Left ventricle myocardium inferior (tissue), 1 donor: ENCODE data around the gene ASTN2. TPM values are rescaled to one million over a fixed set of nuclear protein-coding genes. Genes with fewer than 3 reads are reported as not detected.

ENCODE experiments used
- DNase-seq: peaks from one replicate; pipeline ENCODE4 v3.0.0-alpha.2; 2020
- H3K27ac ChIP-seq: fragments of 200-600 bp; replicated peaks from 2 replicates; pipeline ENCODE4 v1.8.0; 2021
- H3K27me3 ChIP-seq: fragments of 200-600 bp; 2 replicates; pipeline ENCODE4 v1.8.0; 2021; ENCODE audit warnings: low read depth
- H3K36me3 ChIP-seq: fragments of 200-600 bp; 2 replicates; pipeline ENCODE4 v1.8.0; 2021
- H3K4me1 ChIP-seq: fragments of 200-600 bp; 2 replicates; pipeline ENCODE4 v1.8.0; 2021
- H3K4me3 ChIP-seq: fragments of 200-600 bp; 2 replicates; pipeline ENCODE4 v1.8.0; 2021; ENCODE audit warnings: mild to moderate bottlenecking, moderate library complexity
- H3K9me3 ChIP-seq: fragments of 200-600 bp; replicated peaks from 2 replicates; pipeline ENCODE4 v1.8.0; 2021
- CTCF ChIP-seq: fragments of 200-600 bp; IDR thresholded peaks from 2 replicates; pipeline ENCODE4 v1.8.0; 2021; ENCODE audit warnings: antibody characterized with exemption, mild to moderate bottlenecking, borderline replicate concordance
- intact Hi-C: fragments of 100-400 bp; cut with micrococcal nuclease; formaldehyde crosslinking; loops from one replicate; pipeline ENCODE4 v1.11.0; 2022
- total RNA-seq: library from RNA; stranded (reverse); fragmentation: NEBNext Ultra II Directional; extraction: Animal tissue kit (Norgen Biotek cat#: 25700); gene quantifications from one replicate; pipeline ENCODE4 v1.2.1, GENCODE V29; 2021
- donor health status: DM: no; HTN: yes; CAD: no; lungs with severe emphysema.

Gene ASTN2
- total RNA-seq, 1 donor from 2014 or later, result 6.1 TPM

DNA sequence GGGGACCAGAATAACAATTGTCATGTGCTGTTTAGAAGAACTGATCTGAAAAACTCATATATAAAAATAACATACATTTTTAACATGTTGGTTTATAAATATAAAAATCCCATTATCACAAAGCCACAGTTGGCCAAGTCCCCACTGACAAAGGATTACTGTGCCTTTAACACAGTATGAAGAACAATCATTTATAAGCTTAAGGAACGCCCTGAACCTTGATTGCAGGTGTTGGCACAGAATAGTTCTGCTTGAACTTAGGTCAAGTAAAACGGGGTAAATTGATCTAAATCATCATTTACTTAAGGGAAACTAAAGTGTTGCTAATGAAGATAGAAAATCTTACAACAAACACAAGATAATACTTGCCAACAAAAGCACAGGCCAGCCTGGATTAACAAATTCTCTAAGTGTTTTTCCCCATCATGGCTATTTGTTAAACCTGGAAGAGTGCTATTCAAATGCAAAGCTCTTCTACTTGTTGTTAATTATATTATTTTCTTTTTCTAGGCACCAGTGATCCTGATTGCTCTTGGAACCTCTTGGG, 46.1 kb downstream of the ASTN2 start:
- no peak for TF ChIP-seq CTCF
- H3K4me1 ChIP-seq, result no peaks in the 10 kb centered on the region
- H3K4me3 ChIP-seq, result no peak overlapping the region
- no peaks in the 10 kb centered on the region for H3K36me3 ChIP-seq
- peaks cover 2% of the 10 kb centered on the region for H3K27me3 ChIP-seq
- intact Hi-C loops, result no loop called here
- no peak for DNase-seq
- no peak overlapping the region for H3K27ac ChIP-seq
- no peaks in the 10 kb centered on the region for H3K9me3 ChIP-seq

DNA sequence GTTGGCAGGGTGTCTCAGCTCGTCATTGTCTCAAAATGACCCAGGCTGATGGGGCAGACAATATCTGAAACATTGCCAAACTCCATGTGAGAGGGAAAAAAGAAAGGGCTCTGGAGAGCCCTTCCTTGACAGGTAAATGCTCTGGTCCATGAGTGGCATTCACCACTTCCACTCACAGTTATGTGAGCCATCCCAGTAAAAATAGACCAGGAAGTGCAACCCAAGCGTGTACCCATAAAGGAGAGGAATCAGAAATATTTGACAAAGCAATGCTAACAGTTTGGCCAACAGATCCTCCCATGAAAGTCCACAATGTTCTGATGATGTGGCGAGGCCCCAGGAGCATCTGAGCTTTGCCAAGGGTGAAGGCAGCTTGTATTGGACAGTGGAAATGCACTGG, 49.4 kb downstream of the ASTN2 start:
- Histone ChIP-seq H3K9me3 (no peaks in the 10 kb centered on the region), H3K4me1 (no peaks in the 10 kb centered on the region), H3K36me3 (no peaks in the 10 kb centered on the region), H3K4me3 (no peak overlapping the region), H3K27ac (no peak overlapping the region), H3K27me3 (peaks cover 17% of the 10 kb centered on the region)
- intact Hi-C loops, result no loop called here
- no peak for TF ChIP-seq CTCF
- no peak for DNase-seq

DNA sequence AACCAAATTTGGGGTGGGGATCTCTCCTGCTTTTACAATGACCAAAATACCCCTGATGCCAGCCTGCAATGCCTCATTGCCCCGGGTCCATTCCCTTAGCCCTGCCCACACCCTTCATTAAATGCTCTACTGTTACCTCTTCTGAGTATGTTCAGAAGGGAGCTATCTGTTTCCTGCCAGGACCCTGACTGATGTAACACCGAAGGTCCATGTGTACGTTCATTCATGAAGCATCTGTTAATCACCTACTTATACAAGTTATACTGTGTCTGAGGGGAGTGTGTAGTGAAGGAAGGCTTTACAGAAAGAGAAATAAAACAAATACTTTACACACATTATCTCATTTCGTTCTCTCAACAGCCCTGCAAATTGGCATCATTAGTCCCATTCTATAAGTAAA, 51.9 kb downstream of the ASTN2 start:
- Histone ChIP-seq H3K27ac (no peak overlapping the region), H3K4me3 (no peak overlapping the region), H3K27me3 (peaks cover 17% of the 10 kb centered on the region), H3K36me3 (no peaks in the 10 kb centered on the region), H3K9me3 (no peaks in the 10 kb centered on the region), H3K4me1 (no peaks in the 10 kb centered on the region)
- DNase-seq, result no peak
- intact Hi-C loops, result no loop called here
- TF ChIP-seq CTCF, result no peak

GRCh38 chr9:117359910-117360309, 54.9 kb downstream of the ASTN2 start:
- no peak overlapping the region for H3K27ac ChIP-seq
- TF ChIP-seq CTCF, result no peak
- intact Hi-C loops, result no loop called here
- peaks cover 17% of the 10 kb centered on the region for H3K27me3 ChIP-seq
- H3K4me1 ChIP-seq, result no peaks in the 10 kb centered on the region
- H3K36me3 ChIP-seq, result no peaks in the 10 kb centered on the region
- DNase-seq, result no peak
- no peaks in the 10 kb centered on the region for H3K9me3 ChIP-seq
- H3K4me3 ChIP-seq, result no peak overlapping the region

GRCh38 chr9:117355542-117355941, 59.3 kb downstream of the ASTN2 start:
- no peaks in the 10 kb centered on the region for H3K36me3 ChIP-seq
- no peaks in the 10 kb centered on the region for H3K9me3 ChIP-seq
- H3K27ac ChIP-seq, result no peak overlapping the region
- TF ChIP-seq CTCF, result no peak
- no peak for DNase-seq
- no peaks in the 10 kb centered on the region for H3K4me1 ChIP-seq
- H3K27me3 ChIP-seq, result peaks cover 8% of the 10 kb centered on the region
- intact Hi-C loops, result no loop called here
- H3K4me3 ChIP-seq, result no peak overlapping the region

- H3K9me3 ChIP-seq, result no peaks in the 10 kb centered on the region
- no peaks in the 10 kb centered on the region for H3K36me3 ChIP-seq
- no peak overlapping the region for H3K27ac ChIP-seq
- H3K4me3 ChIP-seq, result no peak overlapping the region
- H3K4me1 ChIP-seq, result no peaks in the 10 kb centered on the region
- no peak for DNase-seq
- H3K27me3 ChIP-seq, result peaks cover 8% of the 10 kb centered on the region
- intact Hi-C loops, result no loop called here
- TF ChIP-seq CTCF, result no peak
Observed at GRCh38 chr9:117354997-117355396, 59.9 kb downstream of the ASTN2 start.
